BJ (cell line): ENCODE results near the gene NOG. TPM values are rescaled to one million over a fixed set of nuclear protein-coding genes. Genes with fewer than 3 reads are reported as not detected.

ENCODE experiments used
- CTCF ChIA-PET: fragments of 350-600 bp; formaldehyde crosslinking; extraction: SDS; loops from one replicate; lab custom pipeline; 2021; ENCODE audit warnings: antibody characterized with exemption, inconsistent platforms; lab: Yijun Ruan, JAX
- POLR2A ChIA-PET: fragments of 300-600 bp; sonication (Branson Sonifier 250); formaldehyde crosslinking; extraction: SDS; loops from one replicate; lab custom pipeline; 2021; ENCODE audit warnings: antibody characterized with exemption; lab: Charles Lee
- DNase-seq: peaks from one replicate; pipeline ENCODE4 v3.0.0-alpha.2; 2011; ENCODE audit warnings: low read depth
- H3K27me3 ChIP-seq: 2 replicates; pipeline ENCODE4 v1.6.0; 2011; ENCODE audit warnings: low read length; ENCODE audit not compliant: control insufficient read depth, insufficient read depth
- H3K36me3 ChIP-seq: 2 replicates; pipeline ENCODE4 v1.5.1; 2011; ENCODE audit warnings: low read length; ENCODE audit not compliant: control insufficient read depth, insufficient read depth
- H3K4me3 ChIP-seq: 2 replicates; pipeline ENCODE4 v1.5.1; 2011; ENCODE audit warnings: low read depth, mild to moderate bottlenecking, control low read depth, low read length
- CTCF ChIP-seq: IDR thresholded peaks from 2 replicates; pipeline ENCODE4 v1.5.1; 2011; ENCODE audit warnings: low read depth, mild to moderate bottlenecking, control low read depth, inconsistent platforms, low read length, moderate library complexity; ENCODE audit not compliant: insufficient read depth
- polyA plus RNA-seq: library from polyadenylated mRNA; depleted of rRNA; stranded (reverse); fragments of >200 nt; gene quantifications from 2 replicates; pipeline ENCODE4 v1.2.3, GENCODE V29; 2011

NOG gene
- polyA plus RNA-seq, 1 experiment, result 0.49 TPM

GRCh38 chr17:56638591-56639051 lies 45.1 kb downstream of the NOG start:
- Histone ChIP-seq H3K4me3 (no peak overlapping the region), H3K27me3 (no peaks in the 10 kb centered on the region), H3K36me3 (no peaks in the 10 kb centered on the region)
- no peak for DNase-seq
- CTCF ChIA-PET, result interaction anchor here (1.0 to 2.2 kb wide), 3 partner anchors 9 to 141 kb away, joined by 3 to 5 read pairs (median 4); no protein-coding TSS in a partner anchor
- POLR2A ChIA-PET, result no interaction called here
- TF ChIP-seq CTCF, result no peak

GRCh38 chr17:56639517-56639916 lies 46.0 kb downstream of the NOG start:
- POLR2A ChIA-PET, result no interaction called here
- no peak for TF ChIP-seq CTCF

GRCh38 chr17:56640116-56640515 lies 46.6 kb downstream of the NOG start:
- ChIA-PET CTCF (interaction anchor here (0.6 to 2.2 kb wide), 3 partner anchors 10 to 629 kb away, joined by 3 to 9 read pairs (median 5); no protein-coding TSS in a partner anchor), POLR2A (no interaction called here)
- no peak for TF ChIP-seq CTCF
- no peak overlapping the region for H3K4me3 ChIP-seq
- H3K27me3 ChIP-seq, result no peaks in the 10 kb centered on the region; the same call in 1 of the 2 replicates
- H3K36me3 ChIP-seq, result no peaks in the 10 kb centered on the region
- no peak for DNase-seq

More at GRCh38 chr17:56639517-56639916, 46.0 kb downstream of the NOG start:
- no peak for DNase-seq
- CTCF ChIA-PET, result interaction anchor here (2.2 kb wide), 1 partner anchor 10 kb away, joined by 5 read pairs; no protein-coding TSS in a partner anchor
- H3K27me3 ChIP-seq, result no peaks in the 10 kb centered on the region
- no peak overlapping the region for H3K4me3 ChIP-seq
- no peaks in the 10 kb centered on the region for H3K36me3 ChIP-seq

- no peak for DNase-seq
- POLR2A ChIA-PET, result no interaction called here
- H3K27me3 ChIP-seq, result peaks cover 1% of the 10 kb centered on the region
- H3K36me3 ChIP-seq, result no peaks in the 10 kb centered on the region
- no peak for TF ChIP-seq CTCF
- CTCF ChIA-PET, result interaction anchor here (0.9 to 1.9 kb wide), 2 partner anchors 11 to 12 kb away, joined by 3 to 9 read pairs; no protein-coding TSS in a partner anchor
- H3K4me3 ChIP-seq, result no peak overlapping the region
Observed at GRCh38 chr17:56641373-56641772, 47.9 kb downstream of the NOG start.

GRCh38 chr17:56641894-56642293 lies 48.4 kb downstream of the NOG start:
- no peak overlapping the region for H3K4me3 ChIP-seq
- H3K27me3 ChIP-seq, result peaks cover 1% of the 10 kb centered on the region
- POLR2A ChIA-PET, result no interaction called here
- CTCF ChIA-PET, result interaction anchor here (0.9 to 1.9 kb wide), 2 partner anchors 11 to 12 kb away, joined by 3 to 9 read pairs; no protein-coding TSS in a partner anchor
- no peaks in the 10 kb centered on the region for H3K36me3 ChIP-seq
- TF ChIP-seq CTCF, result no peak
- DNase-seq, result no peak
